WTC11 (cell line): Measurements from ENCODE around the gene PSMD12. TPM values are rescaled to one million over a fixed set of nuclear protein-coding genes. Genes with fewer than 3 reads are reported as not detected.

ENCODE experiments used
- ATAC-seq: fragments of 200-7000 bp; cut with Tn5 transposase; 2 replicates; pipeline ENCODE4 v1.10.0; 2021; ENCODE audit warnings: mild to moderate bottlenecking, moderate library complexity
- CTCF ChIA-PET: fragments of 300-600 bp; sonication (Branson Sonifier 250); formaldehyde crosslinking; loops from one replicate; lab custom pipeline; 2021; ENCODE audit warnings: antibody characterized with exemption; lab: Charles Lee
- POLR2A ChIA-PET: fragments of 350-600 bp; sonication (Branson Sonifier 250); formaldehyde crosslinking; loops from one replicate; lab custom pipeline; 2021; ENCODE audit warnings: antibody characterized with exemption; lab: Charles Lee
- DNase-seq: peaks from one replicate; pipeline ENCODE4 v3.0.0; 2021; ENCODE audit warnings: low spot score
- H3K27ac Mint-ChIP-seq: 2 replicates; pipeline ENCODE4 v1.8.0; 2021; ENCODE audit warnings: mixed read lengths
- H3K27me3 Mint-ChIP-seq: 2 replicates; pipeline ENCODE4 v1.8.0; 2021; ENCODE audit warnings: low read depth, mild to moderate bottlenecking, moderate library complexity, mixed read lengths
- H3K36me3 Mint-ChIP-seq: 2 replicates; pipeline ENCODE4 v1.8.0; 2021; ENCODE audit warnings: mixed read lengths
- H3K4me1 Mint-ChIP-seq: 2 replicates; pipeline ENCODE4 v1.8.0; 2022; ENCODE audit warnings: mixed read lengths
- H3K4me3 Mint-ChIP-seq: 2 replicates; pipeline ENCODE4 v1.8.0; 2021; ENCODE audit warnings: mild to moderate bottlenecking, moderate library complexity, mixed read lengths
- H3K9me3 Mint-ChIP-seq: 2 replicates; pipeline ENCODE4 v1.8.0; 2021; ENCODE audit warnings: mixed read lengths
- ATF2 ChIP-seq: sonication (generic); formaldehyde crosslinking; IDR thresholded peaks from 2 replicates; pipeline ENCODE4 v1.8.1; 2022; ENCODE audit warnings: low read depth, missing genetic modification reagents, borderline replicate concordance
- CBFB ChIP-seq: sonication (generic); formaldehyde crosslinking; IDR thresholded peaks from 2 replicates; pipeline ENCODE4 v1.8.1; 2022; ENCODE audit warnings: mild to moderate bottlenecking, low read depth, missing genetic modification reagents
- ESRRA ChIP-seq: sonication (generic); formaldehyde crosslinking; IDR thresholded peaks from 2 replicates; pipeline ENCODE4 v1.8.1; 2022; ENCODE audit warnings: mild to moderate bottlenecking, missing genetic modification reagents, borderline replicate concordance
- FOXP1 ChIP-seq: sonication (generic); formaldehyde crosslinking; IDR thresholded peaks from 2 replicates; pipeline ENCODE4 v1.8.0; 2022; ENCODE audit warnings: missing genetic modification reagents, mild to moderate bottlenecking, moderate library complexity, borderline replicate concordance
- GTF2I ChIP-seq: fragments of 250-450 bp; sonication (Bioruptor Pico); conservative IDR thresholded peaks from 2 replicates; pipeline ENCODE4 v1.4.0; 2021; ENCODE audit warnings: mild to moderate bottlenecking
- HMGA2 ChIP-seq: fragments of 250-450 bp; sonication (Bioruptor Pico); IDR thresholded peaks from 2 replicates; pipeline ENCODE4 v1.4.0; 2021; ENCODE audit warnings: mild to moderate bottlenecking, moderate library complexity
- MLX ChIP-seq: sonication (generic); formaldehyde crosslinking; IDR thresholded peaks from 2 replicates; pipeline ENCODE4 v1.8.1; 2023; ENCODE audit warnings: mild to moderate bottlenecking, missing genetic modification reagents, moderate library complexity
- MXD4 ChIP-seq: fragments of 250-450 bp; sonication (Bioruptor Pico); IDR thresholded peaks from 2 replicates; pipeline ENCODE4 v1.8.0; 2021; ENCODE audit warnings: mild to moderate bottlenecking, moderate library complexity, borderline replicate concordance
- MYBL2 ChIP-seq: sonication (generic); formaldehyde crosslinking; IDR thresholded peaks from 2 replicates; pipeline ENCODE4 v1.8.1; 2023; ENCODE audit warnings: mild to moderate bottlenecking, moderate library complexity, missing genetic modification reagents
- NFE2L1 ChIP-seq: sonication (generic); formaldehyde crosslinking; IDR thresholded peaks from 2 replicates; pipeline ENCODE4 v1.8.1; 2023; ENCODE audit warnings: missing genetic modification reagents
- NR1H2 ChIP-seq: sonication (generic); formaldehyde crosslinking; IDR thresholded peaks from 2 replicates; pipeline ENCODE4 v1.9.0; 2021; ENCODE audit warnings: mild to moderate bottlenecking, moderate library complexity, missing genetic modification reagents
- NR2C2 ChIP-seq: sonication (generic); formaldehyde crosslinking; IDR thresholded peaks from 2 replicates; pipeline ENCODE4 v1.8.0; 2022; ENCODE audit warnings: mild to moderate bottlenecking, missing genetic modification reagents
- SMAD3 ChIP-seq: sonication (generic); formaldehyde crosslinking; IDR thresholded peaks from 2 replicates; pipeline ENCODE4 v1.8.0; 2022; ENCODE audit warnings: missing genetic modification reagents, mild to moderate bottlenecking, borderline replicate concordance
- SP1 ChIP-seq: sonication (generic); formaldehyde crosslinking; conservative IDR thresholded peaks from 2 replicates; pipeline ENCODE4 v1.8.1; 2022; ENCODE audit warnings: missing genetic modification reagents
- TEAD1 ChIP-seq: sonication (generic); formaldehyde crosslinking; IDR thresholded peaks from 2 replicates; pipeline ENCODE4 v1.8.0; 2022; ENCODE audit warnings: mild to moderate bottlenecking, missing genetic modification reagents
- TP53 ChIP-seq: sonication (generic); formaldehyde crosslinking; IDR thresholded peaks from 2 replicates; pipeline ENCODE4 v1.8.1; 2023; ENCODE audit warnings: mild to moderate bottlenecking, missing genetic modification reagents
- ZBTB21 ChIP-seq: sonication (generic); formaldehyde crosslinking; IDR thresholded peaks from 2 replicates; pipeline ENCODE4 v1.8.1; 2023; ENCODE audit warnings: mild to moderate bottlenecking, missing genetic modification reagents, borderline replicate concordance
- ZBTB43 ChIP-seq: sonication (generic); formaldehyde crosslinking; IDR thresholded peaks from 2 replicates; pipeline ENCODE4 v1.8.1; 2023; ENCODE audit warnings: mild to moderate bottlenecking, missing genetic modification reagents
- ZNF138 ChIP-seq: sonication (generic); formaldehyde crosslinking; conservative IDR thresholded peaks from 2 replicates; pipeline ENCODE4 v1.8.1; 2022; ENCODE audit warnings: mild to moderate bottlenecking, moderate library complexity, missing genetic modification reagents
- ZNF232 ChIP-seq: sonication (generic); formaldehyde crosslinking; IDR thresholded peaks from 2 replicates; pipeline ENCODE4 v1.8.0; 2022; ENCODE audit warnings: mild to moderate bottlenecking, missing genetic modification reagents
- ZNF263 ChIP-seq: sonication (generic); formaldehyde crosslinking; IDR thresholded peaks from 2 replicates; pipeline ENCODE4 v1.8.1; 2022; ENCODE audit warnings: low read depth, mild to moderate bottlenecking, moderate library complexity, missing genetic modification reagents
- total RNA-seq: library from RNA; stranded (reverse); gene quantifications from 3 replicates; pipeline ENCODE4 v1.2.3, GENCODE V29; 2021
- TF ChIP-seq, protein P1 (sequence below): sonication (generic); formaldehyde crosslinking; IDR thresholded peaks from 2 replicates; pipeline ENCODE4 v1.8.1; 2023; ENCODE audit warnings: mild to moderate bottlenecking, missing genetic modification reagents, moderate library complexity
- TF ChIP-seq, protein P2 (sequence below): sonication (generic); formaldehyde crosslinking; IDR thresholded peaks from 2 replicates; pipeline ENCODE4 v1.8.0; 2022; ENCODE audit warnings: mild to moderate bottlenecking, missing genetic modification reagents
- TF ChIP-seq, protein P3 (sequence below): sonication (generic); formaldehyde crosslinking; IDR thresholded peaks from 2 replicates; pipeline ENCODE4 v1.8.1; 2023; ENCODE audit warnings: mild to moderate bottlenecking, missing genetic modification reagents, borderline replicate concordance
- TF ChIP-seq, protein P4 (sequence below): sonication (generic); formaldehyde crosslinking; IDR thresholded peaks from 2 replicates; pipeline ENCODE4 v1.8.0; 2023; ENCODE audit warnings: mild to moderate bottlenecking, missing genetic modification reagents

PSMD12 gene
- total RNA-seq, 1 experiment from 2014 or later, result 66.9 TPM

- peak within 1 kb of the TSS; percentile 81 for H3K4me3 Mint-ChIP-seq
- DNase-seq (peak; percentile 87), ATAC-seq (peak; percentile 71)
- H3K36me3 Mint-ChIP-seq, result peaks cover 11% of the 10 kb centered on the region
- no peaks in the 10 kb centered on the region; the same call in 1 of the 2 replicates for H3K27me3 Mint-ChIP-seq
- peaks cover 35% of the 10 kb centered on the region for H3K4me1 Mint-ChIP-seq
- POLR2A ChIA-PET, result interaction anchor here (0.6 kb wide), 1 partner anchor 90 kb away, joined by 6 read pairs; no protein-coding TSS in a partner anchor
- H3K27ac Mint-ChIP-seq, result peak within 1 kb of the TSS; percentile 96
- CTCF ChIA-PET, result interaction anchor here (1.5 to 3.1 kb wide), 4 partner anchors 12 to 272 kb away, joined by 6 to 38 read pairs (median 15); no protein-coding TSS in a partner anchor
- peaks cover 9% of the 10 kb centered on the region for H3K9me3 Mint-ChIP-seq
- no peak for TF ChIP-seq ESRRA (CRISPR knock-in tag)
- peak; percentile 54; the same call in 1 of the 2 replicates for TF ChIP-seq ZNF263 (CRISPR knock-in tag)
- TF ChIP-seq SP1 (CRISPR knock-in tag), result peak; percentile 74
- TF ChIP-seq, protein P1, sequence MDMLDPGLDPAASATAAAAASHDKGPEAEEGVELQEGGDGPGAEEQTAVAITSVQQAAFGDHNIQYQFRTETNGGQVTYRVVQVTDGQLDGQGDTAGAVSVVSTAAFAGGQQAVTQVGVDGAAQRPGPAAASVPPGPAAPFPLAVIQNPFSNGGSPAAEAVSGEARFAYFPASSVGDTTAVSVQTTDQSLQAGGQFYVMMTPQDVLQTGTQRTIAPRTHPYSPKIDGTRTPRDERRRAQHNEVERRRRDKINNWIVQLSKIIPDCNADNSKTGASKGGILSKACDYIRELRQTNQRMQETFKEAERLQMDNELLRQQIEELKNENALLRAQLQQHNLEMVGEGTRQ, result peak; percentile 3; the same call in 1 of the 2 replicates
- TF ChIP-seq ATF2 (CRISPR knock-in tag), result no peak
- TF ChIP-seq ZBTB43 (CRISPR knock-in tag), result 0 out of 2 replicates have a peak, but pooled peaks have one; percentile 42
- no peak for TF ChIP-seq MXD4 (CRISPR knock-in tag)
- peak; percentile 91 for TF ChIP-seq TEAD1
- peak; percentile 13; the same call in 1 of the 2 replicates for TF ChIP-seq ZNF138 (CRISPR knock-in tag)
- TF ChIP-seq CBFB (CRISPR knock-in tag), result 0 out of 2 replicates have a peak, but pooled peaks have one; percentile 76
- TF ChIP-seq, protein P2, sequence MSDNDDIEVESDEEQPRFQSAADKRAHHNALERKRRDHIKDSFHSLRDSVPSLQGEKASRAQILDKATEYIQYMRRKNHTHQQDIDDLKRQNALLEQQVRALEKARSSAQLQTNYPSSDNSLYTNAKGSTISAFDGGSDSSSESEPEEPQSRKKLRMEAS (CRISPR knock-in tag), result peak; percentile 43; the same call in 1 of the 2 replicates
- 0 out of 2 replicates have a peak, but pooled peaks have one; percentile 70 for TF ChIP-seq ZNF232 (CRISPR knock-in tag)
- no peak for TF ChIP-seq NR2C2 (CRISPR knock-in tag)
- no peak for TF ChIP-seq NR1H2 (CRISPR knock-in tag)
- no peak for TF ChIP-seq HMGA2 (CRISPR knock-in tag)
- TF ChIP-seq MYBL2 (CRISPR knock-in tag), result peak; percentile 25; the same call in 1 of the 2 replicates
- TF ChIP-seq, protein P3, sequence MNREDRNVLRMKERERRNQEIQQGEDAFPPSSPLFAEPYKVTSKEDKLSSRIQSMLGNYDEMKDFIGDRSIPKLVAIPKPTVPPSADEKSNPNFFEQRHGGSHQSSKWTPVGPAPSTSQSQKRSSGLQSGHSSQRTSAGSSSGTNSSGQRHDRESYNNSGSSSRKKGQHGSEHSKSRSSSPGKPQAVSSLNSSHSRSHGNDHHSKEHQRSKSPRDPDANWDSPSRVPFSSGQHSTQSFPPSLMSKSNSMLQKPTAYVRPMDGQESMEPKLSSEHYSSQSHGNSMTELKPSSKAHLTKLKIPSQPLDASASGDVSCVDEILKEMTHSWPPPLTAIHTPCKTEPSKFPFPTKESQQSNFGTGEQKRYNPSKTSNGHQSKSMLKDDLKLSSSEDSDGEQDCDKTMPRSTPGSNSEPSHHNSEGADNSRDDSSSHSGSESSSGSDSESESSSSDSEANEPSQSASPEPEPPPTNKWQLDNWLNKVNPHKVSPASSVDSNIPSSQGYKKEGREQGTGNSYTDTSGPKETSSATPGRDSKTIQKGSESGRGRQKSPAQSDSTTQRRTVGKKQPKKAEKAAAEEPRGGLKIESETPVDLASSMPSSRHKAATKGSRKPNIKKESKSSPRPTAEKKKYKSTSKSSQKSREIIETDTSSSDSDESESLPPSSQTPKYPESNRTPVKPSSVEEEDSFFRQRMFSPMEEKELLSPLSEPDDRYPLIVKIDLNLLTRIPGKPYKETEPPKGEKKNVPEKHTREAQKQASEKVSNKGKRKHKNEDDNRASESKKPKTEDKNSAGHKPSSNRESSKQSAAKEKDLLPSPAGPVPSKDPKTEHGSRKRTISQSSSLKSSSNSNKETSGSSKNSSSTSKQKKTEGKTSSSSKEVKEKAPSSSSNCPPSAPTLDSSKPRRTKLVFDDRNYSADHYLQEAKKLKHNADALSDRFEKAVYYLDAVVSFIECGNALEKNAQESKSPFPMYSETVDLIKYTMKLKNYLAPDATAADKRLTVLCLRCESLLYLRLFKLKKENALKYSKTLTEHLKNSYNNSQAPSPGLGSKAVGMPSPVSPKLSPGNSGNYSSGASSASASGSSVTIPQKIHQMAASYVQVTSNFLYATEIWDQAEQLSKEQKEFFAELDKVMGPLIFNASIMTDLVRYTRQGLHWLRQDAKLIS (CRISPR knock-in tag), result no peak
- peak; percentile 36; the same call in 1 of the 2 replicates for TF ChIP-seq ZBTB21
- TF ChIP-seq GTF2I (CRISPR knock-in tag), result no peak
- TF ChIP-seq, protein P4, sequence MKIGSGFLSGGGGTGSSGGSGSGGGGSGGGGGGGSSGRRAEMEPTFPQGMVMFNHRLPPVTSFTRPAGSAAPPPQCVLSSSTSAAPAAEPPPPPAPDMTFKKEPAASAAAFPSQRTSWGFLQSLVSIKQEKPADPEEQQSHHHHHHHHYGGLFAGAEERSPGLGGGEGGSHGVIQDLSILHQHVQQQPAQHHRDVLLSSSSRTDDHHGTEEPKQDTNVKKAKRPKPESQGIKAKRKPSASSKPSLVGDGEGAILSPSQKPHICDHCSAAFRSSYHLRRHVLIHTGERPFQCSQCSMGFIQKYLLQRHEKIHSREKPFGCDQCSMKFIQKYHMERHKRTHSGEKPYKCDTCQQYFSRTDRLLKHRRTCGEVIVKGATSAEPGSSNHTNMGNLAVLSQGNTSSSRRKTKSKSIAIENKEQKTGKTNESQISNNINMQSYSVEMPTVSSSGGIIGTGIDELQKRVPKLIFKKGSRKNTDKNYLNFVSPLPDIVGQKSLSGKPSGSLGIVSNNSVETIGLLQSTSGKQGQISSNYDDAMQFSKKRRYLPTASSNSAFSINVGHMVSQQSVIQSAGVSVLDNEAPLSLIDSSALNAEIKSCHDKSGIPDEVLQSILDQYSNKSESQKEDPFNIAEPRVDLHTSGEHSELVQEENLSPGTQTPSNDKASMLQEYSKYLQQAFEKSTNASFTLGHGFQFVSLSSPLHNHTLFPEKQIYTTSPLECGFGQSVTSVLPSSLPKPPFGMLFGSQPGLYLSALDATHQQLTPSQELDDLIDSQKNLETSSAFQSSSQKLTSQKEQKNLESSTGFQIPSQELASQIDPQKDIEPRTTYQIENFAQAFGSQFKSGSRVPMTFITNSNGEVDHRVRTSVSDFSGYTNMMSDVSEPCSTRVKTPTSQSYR (CRISPR knock-in tag), result no peak
- TF ChIP-seq TP53 (CRISPR knock-in tag), result peak; percentile 47; the same call in 1 of the 2 replicates
- TF ChIP-seq SMAD3, result peak; percentile 57; the same call in 1 of the 2 replicates
- no peak for TF ChIP-seq MLX (CRISPR knock-in tag)
- TF ChIP-seq NFE2L1 (CRISPR knock-in tag), result peak; percentile 24; the same call in 1 of the 2 replicates
- peak; percentile 84; the same call in 1 of the 2 replicates for TF ChIP-seq FOXP1 (CRISPR knock-in tag)
Observed at GRCh38 chr17:67376737-67377487, 10.5 kb upstream of the PSMD12 start, which contains the start of gene PITPNC1. Gene PITPNC1 (plus strand): TSS chr17:67377281.
